Measurements from ENCODE around the gene BICC1. TPM values are rescaled to one million over a fixed set of nuclear protein-coding genes. Genes with fewer than 3 reads are reported as not detected.

The BICC1 gene
- total and polyA plus RNA-seq, 2 of the 8 experiments (the other 6 are each of a cell fraction or from before 2014, with no cell fraction given) = 0.20 to 0.73 TPM

GRCh38 chr10:58723966-58724365 is 211.3 kb downstream of the BICC1 start:
- H3K14ac ChIP-seq (ENCODE audit: insufficient read length) = no peak overlapping the region
- no peak overlapping the region for H3K23ac ChIP-seq (ENCODE audit: insufficient read length)
- H2BK120ac ChIP-seq (replicated peaks; ENCODE audit: low read depth, low read length) = no peak overlapping the region
- no peak overlapping the region for H2BK15ac ChIP-seq (ENCODE audit: low read length)
- H3K23me2 ChIP-seq (ENCODE audit: low read depth, low read length) = no peaks in the 10 kb centered on the region
- H4K91ac ChIP-seq (replicated peaks; ENCODE audit: insufficient read length, low read length) = no peak overlapping the region
- H3K79me1 ChIP-seq (ENCODE audit: low read depth, low read length) = no peaks in the 10 kb centered on the region
- H3K9ac ChIP-seq (replicated peaks in 1 of 4; ENCODE audit: extremely low read depth in 1 of 4, low read depth in 3 of 4, low read length in 3 of 4) = no peak overlapping the region
- H2AK5ac ChIP-seq (ENCODE audit: low read depth, low read length) = no peak overlapping the region
- no peaks in the 10 kb centered on the region for H3K79me2 ChIP-seq (ENCODE audit: control insufficient read depth in 1 of 2, insufficient read depth in 2 of 2, low read length in 2 of 2)
- no peak overlapping the region for H3K27ac ChIP-seq (ENCODE audit: low read depth, low read length)
- no peak overlapping the region for H3K4ac ChIP-seq (replicated peaks; ENCODE audit: insufficient read length, low read depth, low read length)
- no peak overlapping the region for H2BK12ac ChIP-seq (ENCODE audit: low read depth, low read length)
- H3K56ac ChIP-seq (replicated peaks; ENCODE audit: insufficient read length, low read depth, low read length) = no peak overlapping the region
- H4K5ac ChIP-seq (ENCODE audit: insufficient read length, low read depth, low read length) = no peak overlapping the region
- H2AFZ ChIP-seq (ENCODE audit: low read length) = no peak overlapping the region
- H3K9me3 ChIP-seq (ENCODE audit: insufficient read depth in 2 of 2, low read depth in 1 of 2, low read length in 1 of 2) = no peaks in the 10 kb centered on the region
- H3K4me1 ChIP-seq (replicated peaks in 1 of 4; ENCODE audit: control insufficient read depth in 3 of 4, insufficient read depth in 4 of 4, low read length in 3 of 4) = no peaks in the 10 kb centered on the region
- FAIRE-seq (no peak), DNase-seq (ENCODE audit: low read depth in 1 of 2, low spot score in 2 of 2) (no peak)
- ChIA-PET CTCF (ENCODE audit: partially characterized antibody) (interaction anchor here (0.9 to 1.5 kb wide), 3 partner anchors 12 to 260 kb away, joined by 3 to 4 read pairs (median 3); no protein-coding TSS in a partner anchor), POLR2A (ENCODE audit: partially characterized antibody) (no interaction called here)
- H4K20me1 ChIP-seq (replicated peaks in 1 of 2; ENCODE audit: control insufficient read depth in 1 of 2, insufficient read depth in 2 of 2, low read length in 2 of 2) = no peaks in the 10 kb centered on the region
- H3K4me3 ChIP-seq (ENCODE audit: extremely low read depth in 1 of 4, insufficient read depth in 2 of 4, low read depth in 3 of 4, low read length in 4 of 4) = no peak overlapping the region
- WGBS, 2 experiments (ENCODE audit: extremely low coverage in 1 of 2, insufficient coverage in 1 of 2, insufficient read length in 1 of 2, insufficient replicate concordance in 2 of 2, low coverage in 1 of 2, low lambda C conversion rate in 2 of 2, missing lambda C conversion rate in 1 of 2) = 87% methylated on average over 1 of the region's 1 CpG; no CpG with 5 or more reads in 1 of the 2 experiments
- no peaks in the 10 kb centered on the region for H3K36me3 ChIP-seq (ENCODE audit: control insufficient read depth in 2 of 4, insufficient read depth in 4 of 4, low read length in 3 of 4)
- H3K18ac ChIP-seq (ENCODE audit: extremely low read depth, low read length) = no peak overlapping the region
- H3K27me3 ChIP-seq (replicated peaks in 1 of 4; ENCODE audit: control insufficient read depth in 3 of 4, extremely low read depth in 1 of 4, insufficient read depth in 3 of 4, low read length in 3 of 4) = no peaks in the 10 kb centered on the region
- no peak overlapping the region for H3K4me2 ChIP-seq (ENCODE audit: insufficient read depth in 1 of 2, low read depth in 2 of 2, low read length in 2 of 2)
- H2BK5ac ChIP-seq (ENCODE audit: low read depth, low read length) = no peak overlapping the region
- no peak overlapping the region for H4K8ac ChIP-seq (ENCODE audit: extremely low read depth, insufficient read depth, low read length)
- no peak overlapping the region for H2BK20ac ChIP-seq (ENCODE audit: low read length)
- TF ChIP-seq SIN3A (conservative IDR thresholded peaks at IDR 0.05 in 1 of 2, IDR thresholded peaks at IDR 0.05 in 1 of 2; ENCODE audit: low read depth in 1 of 2, low read length in 2 of 2) (no peak), JUN (IDR thresholded peaks at IDR 0.05; ENCODE audit: low read depth, low read length) (no peak), BACH1 (IDR thresholded peaks at IDR 0.05; ENCODE audit: low read length) (no peak), SP4 (IDR thresholded peaks at IDR 0.05; ENCODE audit: low read length) (no peak), ATF2 (IDR thresholded peaks at IDR 0.05; ENCODE audit: low read length) (no peak), CBX8 (IDR thresholded peaks at IDR 0.05; ENCODE audit: borderline replicate concordance, low read depth, low read length) (no peak), CTCF (IDR thresholded peaks at IDR 0.05; ENCODE audit: control extremely low read depth in 1 of 3, insufficient read depth in 1 of 3, low read depth in 1 of 3, low read length in 3 of 3) (no peak), TCF12 (IDR thresholded peaks at IDR 0.05; ENCODE audit: low read depth, low read length) (no peak), CREB1 (IDR thresholded peaks at IDR 0.05) (no peak), NANOG (IDR thresholded peaks at IDR 0.05; ENCODE audit: insufficient read depth, low read depth, low read length, poor library complexity, severe bottlenecking) (no peak), TAF1 (IDR thresholded peaks at IDR 0.05; ENCODE audit: low read depth, low read length) (no peak)
